GM19035 (cell line): ENCODE results near the gene NRL.

ENCODE experiments used
- ATAC-seq: cut with Tn5 transposase; IDR thresholded peaks from one replicate; pipeline ENCODE4 v1.9.1; 2021; ENCODE audit not compliant: unreplicated experiment

NRL gene

DNA sequence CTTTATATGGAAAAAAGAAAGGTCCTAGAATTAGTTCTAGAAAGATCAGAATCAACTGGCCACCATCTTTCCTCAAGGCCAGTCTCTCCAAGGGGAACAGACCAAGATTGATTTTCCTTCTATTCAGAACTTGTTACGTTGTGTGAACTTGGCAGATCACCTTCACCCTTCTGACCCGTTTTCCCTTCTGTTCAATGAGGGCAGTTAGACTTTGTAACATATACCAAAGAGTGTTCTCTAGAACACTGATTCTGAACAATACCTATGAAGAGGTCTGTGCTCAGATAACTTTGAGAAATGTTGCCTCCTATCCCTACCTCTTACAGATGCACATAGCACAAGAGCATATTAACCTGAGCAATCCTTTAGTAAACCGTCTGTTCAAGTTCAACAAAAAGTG, 31.3 kb downstream of the NRL start:
- no peak for ATAC-seq

DNA sequence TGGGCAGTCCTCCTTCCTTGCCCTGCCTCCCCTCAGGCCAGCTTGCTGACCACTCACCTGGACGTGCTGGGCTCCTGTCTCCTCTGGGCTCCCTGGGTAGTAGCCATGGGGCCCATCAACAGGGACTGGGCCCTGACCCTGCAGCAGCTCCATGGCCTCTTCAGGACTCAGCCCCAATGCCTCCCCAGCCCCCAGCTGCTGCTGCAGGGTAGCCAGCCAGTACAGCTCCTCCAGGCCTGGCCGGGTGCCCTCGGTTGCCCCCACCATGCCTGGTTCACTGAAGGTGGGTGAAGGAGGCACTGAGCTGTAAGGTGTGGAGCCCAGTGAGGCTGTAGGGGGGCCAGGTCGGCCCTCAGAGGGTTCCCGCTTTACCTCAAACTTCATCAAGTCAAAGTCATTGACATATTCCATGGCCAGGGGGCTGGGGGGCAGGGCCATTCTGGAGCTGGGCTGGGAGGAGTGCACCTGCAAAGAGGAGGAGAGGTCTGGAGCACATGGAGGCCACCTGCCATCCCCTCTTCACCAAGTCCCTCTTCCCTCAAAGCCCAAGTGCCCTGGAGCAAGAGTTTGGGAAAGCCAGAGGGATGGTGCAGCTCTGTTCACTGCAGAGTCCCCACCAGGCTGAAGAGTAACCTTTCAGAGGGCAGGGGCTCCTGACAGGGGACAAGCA, 32.2 kb downstream of the NRL start:
- ATAC-seq = no peak

DNA sequence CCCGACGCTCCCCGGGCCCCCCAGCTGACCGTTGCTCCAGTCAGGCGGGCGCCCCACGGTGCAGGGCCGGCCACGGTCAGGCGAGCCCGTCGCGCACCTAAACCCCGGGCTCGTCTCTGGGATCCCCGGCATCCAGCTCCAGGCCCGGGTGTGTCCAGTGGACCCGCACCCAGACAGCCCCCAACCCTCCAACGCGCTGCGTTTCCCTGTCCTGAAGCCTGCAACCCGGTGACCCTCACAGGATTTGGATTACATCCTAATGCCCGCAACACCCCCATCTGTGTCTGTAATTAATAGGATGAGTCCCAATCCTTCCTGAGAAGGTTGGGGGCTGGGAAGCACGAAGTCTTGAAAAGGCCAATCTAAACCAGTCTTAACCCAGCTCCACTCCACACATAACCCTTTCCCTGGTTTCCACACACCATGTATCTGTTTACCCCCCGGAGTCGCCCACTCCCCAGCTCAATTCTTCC, 33.0 kb downstream of the NRL start:
- no peak for ATAC-seq

DNA sequence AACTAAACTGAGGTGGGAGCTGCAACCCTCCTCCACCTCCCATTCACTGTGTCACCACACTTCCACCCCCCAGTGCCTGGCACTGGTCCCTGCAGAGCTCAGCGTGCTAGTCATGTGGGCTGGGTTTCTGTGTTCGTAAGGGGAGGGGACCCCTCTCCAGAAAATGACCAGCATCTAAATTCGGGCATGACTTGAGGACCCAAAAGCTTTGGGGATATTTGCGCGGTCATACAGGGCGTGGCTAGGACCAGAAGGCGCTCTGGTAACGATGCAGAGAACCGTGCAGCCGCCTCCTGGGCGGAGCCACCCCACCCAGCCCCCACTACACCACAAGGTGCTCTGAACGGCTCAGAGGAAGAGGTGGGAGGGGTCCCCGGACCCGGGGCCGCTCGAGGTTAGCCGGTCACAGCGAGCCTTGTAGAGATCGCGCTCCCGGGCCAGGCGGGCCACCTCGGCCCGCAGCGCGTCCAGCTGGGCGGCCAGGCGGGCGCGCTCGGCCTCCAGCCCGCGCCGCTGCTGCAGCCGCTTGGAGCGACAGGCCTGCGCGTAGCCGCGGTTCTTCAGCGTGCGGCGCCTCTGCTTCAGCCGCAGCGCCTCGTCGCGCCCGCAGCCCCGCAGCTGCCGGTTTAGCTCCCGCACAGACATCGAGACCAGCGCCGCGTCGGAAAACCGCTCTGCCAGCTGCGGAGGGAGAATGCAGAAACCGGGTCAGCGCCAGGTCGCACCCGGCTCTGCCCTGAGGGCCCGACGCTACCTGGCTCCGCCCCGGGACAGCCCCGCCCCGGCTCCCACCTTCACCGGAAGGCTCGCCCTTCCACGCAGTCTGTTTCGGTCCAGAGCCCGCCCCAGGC, 33.6 kb downstream of the NRL start:
- peak; percentile 87 for ATAC-seq

DNA sequence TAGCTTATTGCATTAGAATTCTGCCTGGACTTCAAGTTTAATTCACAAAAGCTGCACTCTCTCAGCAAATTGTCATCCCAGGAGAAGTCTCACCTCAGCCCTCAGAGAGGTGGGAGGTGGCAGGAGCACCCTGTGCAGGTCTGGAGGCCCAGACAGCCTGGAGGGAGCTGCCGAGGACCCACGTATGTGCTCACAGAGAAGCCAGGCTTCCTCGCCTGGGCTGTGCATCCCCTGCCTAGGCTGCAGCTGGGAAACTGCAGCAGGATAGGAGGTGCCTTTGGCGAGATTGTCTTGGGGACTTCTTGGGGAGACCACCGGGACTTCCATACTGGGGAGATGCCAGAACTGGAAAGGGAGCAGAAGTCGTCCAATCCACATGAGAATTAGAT, 34.6 kb downstream of the NRL start:
- no peak for ATAC-seq

DNA sequence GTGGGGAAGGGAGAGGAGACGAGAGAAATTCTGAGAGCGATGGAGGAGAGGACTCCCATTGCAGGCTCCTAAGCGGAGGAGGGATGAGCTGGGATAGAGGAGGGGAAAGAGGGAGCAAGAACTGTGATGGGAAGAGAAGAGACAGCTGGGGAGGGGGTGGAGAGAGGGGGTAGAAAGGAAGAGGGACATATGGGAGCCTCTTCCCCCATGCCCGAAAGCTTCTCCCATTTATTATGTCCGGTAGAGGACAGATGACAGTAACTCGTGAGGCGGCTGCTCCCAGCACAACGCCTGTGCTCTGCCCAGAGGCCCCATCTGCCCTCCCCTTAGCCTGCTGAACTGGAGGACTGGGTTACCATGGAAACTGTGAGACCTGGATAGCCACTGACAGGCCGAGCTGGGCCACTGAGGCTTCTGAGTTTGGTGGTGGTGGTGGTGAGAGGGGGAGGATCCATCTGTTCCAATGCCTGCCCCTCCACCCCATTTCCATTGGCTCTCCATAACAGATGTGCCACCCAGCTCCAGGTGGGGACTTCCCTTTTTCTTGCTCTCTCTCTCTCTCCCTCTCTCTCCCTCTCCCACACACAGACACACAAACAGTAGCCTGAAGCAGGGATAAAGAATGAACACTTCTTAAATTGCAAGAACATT, 35.1 kb downstream of the NRL start:
- ATAC-seq = no peak

DNA sequence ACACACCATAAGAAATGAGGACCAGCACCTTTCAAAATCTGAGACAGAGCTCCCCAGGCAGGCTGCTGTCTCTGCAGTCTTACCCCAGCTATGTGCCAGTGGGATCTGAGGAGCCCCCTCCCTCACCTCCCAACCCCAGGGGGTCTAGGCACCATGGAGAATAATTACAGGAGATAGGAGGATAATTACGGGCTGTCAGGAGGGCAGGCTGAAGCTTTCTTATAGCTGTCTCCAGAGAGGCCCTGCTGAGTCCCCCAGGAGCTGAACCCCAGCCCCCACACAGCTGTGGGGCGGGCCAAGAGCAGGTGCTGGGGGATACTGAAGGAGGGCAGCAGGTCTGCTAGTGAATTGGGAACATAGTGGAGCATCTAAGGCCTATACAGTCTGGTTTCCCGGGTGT, 36.6 kb downstream of the NRL start:
- no peak for ATAC-seq

DNA sequence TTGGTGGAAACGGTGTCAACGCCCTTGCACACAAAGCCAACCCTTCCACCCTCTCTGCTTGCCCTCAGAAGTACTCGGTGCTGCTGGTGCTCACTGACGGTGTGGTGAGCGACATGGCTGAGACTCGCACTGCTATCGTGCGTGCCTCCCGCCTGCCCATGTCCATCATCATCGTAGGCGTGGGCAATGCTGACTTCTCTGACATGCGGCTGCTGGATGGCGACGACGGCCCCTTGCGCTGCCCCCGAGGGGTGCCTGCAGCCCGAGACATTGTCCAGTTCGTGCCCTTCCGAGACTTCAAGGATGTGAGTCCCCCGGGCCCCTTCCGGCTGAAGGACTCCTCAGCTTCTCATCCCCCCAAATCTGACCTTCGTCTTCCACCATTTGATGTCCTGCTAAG, 37.7 kb downstream of the NRL start:
- ATAC-seq = no peak

DNA sequence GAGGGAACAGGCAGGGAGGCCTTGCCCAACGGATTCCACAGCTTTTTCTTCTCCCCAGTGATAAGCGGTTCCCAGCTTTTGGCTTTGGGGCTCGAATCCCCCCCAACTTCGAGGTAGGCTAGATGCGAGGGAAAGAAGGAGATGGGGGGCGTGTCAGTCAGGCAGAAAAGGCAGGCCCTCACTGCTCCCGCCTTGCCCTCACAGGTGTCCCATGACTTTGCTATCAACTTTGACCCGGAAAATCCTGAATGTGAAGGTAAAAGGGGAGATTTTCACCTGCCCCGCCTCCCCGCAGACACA, 38.5 kb downstream of the NRL start:
- ATAC-seq = no peak

DNA sequence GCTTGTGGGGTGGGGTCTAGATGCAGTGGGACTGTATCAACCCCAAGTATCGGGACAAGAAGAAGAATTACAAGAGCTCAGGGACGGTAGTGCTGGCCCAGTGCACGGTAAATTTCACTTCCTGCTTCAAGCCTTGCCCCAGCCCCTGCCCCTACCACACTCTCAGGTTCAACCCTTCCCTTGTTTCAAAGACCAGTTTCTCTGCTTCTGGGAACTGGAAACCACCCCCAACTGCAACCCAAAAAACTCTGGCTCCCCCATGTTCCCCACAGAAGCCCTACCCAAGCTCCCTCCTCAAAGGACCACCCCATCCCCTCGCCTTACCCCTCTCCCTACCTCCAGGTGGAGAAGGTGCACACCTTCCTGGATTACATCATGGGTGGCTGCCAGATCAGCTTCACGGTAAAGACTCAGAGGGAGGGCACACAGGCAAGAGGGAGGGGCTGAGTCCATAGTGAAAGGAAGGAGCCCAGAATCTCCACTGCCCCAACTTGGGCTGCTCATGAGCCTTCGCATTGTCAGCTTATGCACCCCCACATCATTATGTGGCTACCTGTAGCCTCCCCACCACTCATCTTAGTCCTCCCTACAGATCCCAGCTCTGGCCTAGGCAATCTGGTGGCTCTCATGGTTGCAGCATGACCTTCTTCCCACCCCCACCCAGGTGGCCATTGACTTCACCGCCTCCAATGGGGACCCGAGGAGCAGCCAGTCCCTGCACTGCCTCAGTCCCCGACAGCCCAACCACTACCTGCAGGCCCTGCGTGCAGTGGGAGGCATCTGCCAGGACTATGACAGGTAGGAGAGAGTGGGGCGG, 39.1 kb downstream of the NRL start:
- ATAC-seq = no peak

DNA sequence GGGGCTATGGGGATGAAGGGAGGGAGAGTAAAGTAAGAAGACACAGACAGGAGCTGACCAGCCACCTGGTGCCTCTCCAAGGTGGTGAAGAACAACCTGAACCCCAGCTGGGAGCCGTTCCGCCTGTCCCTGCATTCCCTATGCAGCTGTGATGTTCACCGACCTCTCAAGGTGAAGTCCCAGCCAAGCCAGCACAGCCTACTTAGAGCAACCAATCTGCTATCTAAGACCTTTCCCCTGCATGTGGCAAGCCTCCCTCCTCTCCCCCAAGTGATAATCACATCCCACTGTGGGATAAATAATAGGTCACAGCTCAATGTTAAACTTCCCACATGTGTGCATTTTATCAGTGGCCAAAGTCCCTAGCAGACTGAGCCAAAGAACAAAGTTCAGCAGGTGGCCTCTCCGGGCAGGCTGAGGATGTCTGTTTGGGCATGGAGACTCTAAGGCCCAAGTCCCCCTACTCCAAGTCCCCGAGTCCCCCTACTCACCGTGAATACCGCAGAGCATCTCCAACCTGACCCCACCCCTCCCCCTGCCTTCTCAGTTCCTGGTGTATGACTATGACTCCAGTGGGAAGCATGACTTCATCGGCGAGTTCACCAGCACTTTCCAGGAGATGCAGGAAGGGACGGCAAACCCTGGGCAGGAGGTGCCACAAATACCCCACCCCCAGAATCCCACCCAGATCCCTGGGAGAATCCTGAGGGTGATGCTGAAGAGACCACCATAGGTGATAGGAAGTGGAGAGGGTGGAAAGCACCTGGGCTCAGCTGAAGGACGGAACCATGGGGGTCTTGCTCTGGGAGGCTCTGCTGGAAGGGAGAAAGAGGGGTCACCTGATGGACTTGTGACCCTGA, 39.9 kb downstream of the NRL start:
- no peak for ATAC-seq

DNA sequence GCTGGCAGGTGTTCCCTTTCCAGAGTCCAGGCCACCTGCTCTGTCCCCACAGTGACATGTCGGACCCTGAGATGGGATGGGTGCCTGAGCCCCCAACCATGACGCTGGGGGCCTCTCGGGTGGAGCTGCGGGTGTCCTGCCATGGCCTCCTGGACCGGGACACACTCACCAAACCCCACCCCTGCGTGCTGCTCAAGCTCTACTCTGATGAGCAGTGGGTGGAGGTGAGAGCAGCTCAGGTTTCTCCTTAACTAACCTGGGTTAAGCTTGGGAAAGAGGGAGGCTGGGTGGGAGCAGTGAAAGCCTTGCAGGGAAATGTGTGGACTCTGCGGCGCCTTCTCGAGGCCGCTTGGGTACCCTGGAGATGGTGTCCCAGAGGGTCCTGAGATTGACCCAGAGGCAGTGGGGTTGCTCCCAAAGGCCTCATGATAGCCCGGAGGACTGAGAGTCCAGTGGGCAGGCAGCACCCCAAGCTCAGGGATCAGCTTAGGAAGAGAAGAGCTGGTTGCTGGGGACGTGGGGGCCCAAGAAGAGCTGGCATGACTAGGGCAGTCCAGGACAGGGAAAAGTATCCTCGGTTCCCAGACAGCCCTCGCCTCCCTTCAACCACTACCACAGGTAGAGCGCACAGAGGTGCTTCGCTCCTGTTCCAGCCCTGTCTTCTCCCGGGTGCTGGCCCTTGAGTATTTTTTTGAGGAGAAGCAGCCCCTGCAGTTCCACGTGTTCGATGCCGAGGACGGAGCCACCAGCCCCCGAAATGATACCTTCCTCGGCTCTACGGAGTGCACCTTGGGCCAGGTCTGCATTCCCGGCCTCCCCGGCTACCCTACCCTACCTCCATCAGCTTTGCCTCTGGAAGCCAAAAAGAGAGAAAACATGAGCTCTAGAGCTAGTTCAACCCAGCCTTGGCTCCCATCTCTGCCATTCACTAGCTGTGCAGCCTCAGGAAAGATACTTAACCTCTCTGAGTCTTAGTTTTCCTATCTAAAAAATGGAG, 41.6 kb downstream of the NRL start:
- ATAC-seq = no peak

DNA sequence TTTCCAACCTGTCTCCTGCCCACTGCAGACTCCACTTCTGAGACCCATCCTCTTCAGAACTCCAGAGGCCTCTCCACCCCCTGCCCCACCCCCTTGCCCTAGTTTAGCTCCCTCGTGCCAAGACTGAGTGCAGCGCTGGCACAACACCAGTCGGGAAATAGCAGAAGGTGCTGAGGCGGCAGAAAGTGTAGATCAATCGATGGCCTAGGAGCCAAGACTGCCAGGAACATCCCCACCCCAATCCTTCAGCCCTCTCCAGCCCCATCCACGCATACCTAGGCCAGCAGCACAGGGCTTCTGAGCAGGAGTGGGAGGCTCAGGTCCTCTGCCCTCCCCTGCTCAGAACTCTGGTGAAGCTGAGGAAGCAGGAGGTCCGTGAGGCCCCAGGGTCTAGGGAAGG, 42.3 kb downstream of the NRL start:
- no peak for ATAC-seq

DNA sequence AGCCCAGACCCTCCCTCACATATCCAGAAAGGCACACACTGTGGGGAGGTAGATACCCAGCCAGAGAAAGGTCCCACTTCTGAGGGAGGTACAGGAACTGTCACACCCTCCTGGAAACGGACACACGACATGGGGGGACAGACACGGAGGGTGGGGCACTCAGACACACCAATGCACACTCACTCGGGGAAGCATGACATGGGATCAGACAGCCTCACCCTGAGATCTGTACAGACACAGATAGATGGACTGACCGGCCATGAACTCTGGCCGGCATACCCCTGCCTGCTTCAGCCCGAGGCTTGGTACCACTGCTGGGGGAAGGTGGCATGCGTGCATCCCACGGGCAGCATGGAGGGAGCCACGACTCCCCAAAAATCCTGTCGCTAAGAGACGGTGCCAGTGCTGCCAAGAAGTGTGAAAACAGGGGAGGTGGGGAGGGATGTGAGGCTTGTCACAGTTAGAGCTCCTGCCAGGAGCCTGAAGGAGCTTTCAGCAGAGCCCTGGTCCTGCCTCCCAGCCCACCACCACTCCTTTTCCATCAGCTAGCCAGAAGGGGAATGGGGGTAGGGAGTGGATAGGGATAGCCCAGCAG, 42.8 kb downstream of the NRL start:
- ATAC-seq = no peak

DNA sequence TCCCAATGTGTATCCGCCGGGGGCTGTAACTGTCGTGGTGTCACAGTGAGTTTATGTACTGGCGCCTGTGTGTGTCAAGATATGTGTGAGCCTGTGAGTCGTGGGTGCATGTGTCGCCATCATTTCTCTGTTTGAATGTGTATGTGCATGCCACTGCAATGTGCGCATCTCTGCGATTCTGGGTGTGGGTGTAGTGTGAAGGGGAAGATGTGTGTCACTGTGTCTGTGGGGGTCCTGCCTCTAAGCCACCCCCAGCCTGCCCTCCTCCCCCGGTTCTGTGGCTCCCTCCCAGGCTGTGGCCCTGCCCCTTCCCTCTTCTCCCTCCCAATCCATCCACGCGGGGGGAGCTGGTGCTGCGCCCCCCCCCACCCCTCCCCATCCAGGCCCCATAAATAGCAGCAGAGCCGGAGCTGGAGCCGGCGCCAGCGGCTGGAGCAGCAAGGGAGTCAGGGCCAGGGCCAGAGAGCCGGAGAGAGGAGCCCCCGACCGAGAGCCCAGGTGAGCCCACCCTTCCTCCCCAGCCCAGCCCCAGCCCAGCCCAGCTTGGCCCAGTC, 43.5 kb downstream of the NRL start, which contains the start of gene CPNE6:
Gene CPNE6 (plus strand): TSS at position 419 of the 554 bp plus-strand sequence. CDS start 1,375 bp downstream, outside the sequence.
- ATAC-seq = no peak

DNA sequence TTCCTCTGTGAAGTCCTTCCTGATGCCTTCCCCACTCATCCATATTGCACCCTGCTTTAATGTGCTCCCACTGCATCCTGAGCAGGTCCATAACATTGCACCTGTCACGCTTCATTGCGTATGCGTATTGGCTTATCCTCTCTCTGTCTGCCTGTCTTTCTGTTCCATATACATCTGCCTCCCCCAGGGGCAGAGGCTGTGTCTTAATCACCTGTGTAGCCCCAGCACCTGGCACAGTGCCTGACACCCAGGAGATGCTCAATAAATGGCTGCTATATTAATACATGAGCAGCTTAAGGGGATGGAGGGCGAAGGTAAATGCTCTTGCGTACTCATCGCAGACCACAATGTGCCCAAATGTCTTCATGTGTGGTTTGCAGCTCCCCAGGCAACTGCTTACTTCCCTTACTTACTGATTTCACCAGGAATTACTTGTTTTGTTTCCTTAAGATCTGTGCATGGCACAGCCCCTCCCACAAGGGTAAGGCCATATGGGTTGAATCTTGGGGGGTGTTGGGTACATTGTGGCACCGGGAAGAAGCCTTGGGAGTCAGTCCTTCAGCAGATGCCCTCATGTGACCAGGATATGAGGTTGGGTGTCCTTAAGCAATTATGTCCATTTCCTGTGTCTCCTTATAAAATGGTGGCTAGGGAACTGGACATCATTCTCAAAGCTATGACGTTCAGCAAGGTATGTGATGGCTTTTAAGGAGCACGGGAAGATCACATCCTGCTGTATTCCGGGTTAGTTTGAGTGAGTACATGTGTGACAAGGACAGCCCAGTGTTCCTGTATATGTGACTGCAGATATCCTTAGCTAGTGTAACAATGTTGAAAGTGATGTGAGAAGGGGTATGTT, 44.2 kb downstream of the NRL start:
- ATAC-seq = no peak

DNA sequence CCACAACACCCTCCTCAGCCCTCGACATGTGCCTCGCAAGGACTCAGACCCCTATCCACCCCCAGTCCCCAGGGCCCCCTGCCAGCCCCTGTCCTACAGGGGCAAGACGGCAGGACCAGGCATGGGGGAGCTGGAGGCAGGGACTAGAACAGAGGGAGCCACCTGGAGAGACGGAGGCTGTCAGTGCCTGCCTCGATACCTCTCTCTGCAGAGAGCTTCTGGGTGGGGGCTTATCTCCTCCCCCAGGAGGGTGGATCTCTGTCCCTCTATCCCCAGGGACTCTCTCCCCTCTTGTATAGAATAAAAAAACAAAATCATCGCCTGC, 45.4 kb downstream of the NRL start:
- no peak for ATAC-seq
